ENCODE measurements around the gene DLG2. TPM values are rescaled to one million over a fixed set of nuclear protein-coding genes. Genes with fewer than 3 reads are reported as not detected.

The DLG2 gene
- total and polyA plus RNA-seq, 2 donors (not counting 3 experiments of a cell fraction or from before 2014, with no cell fraction given): 0.15 to 1.1 TPM

GRCh38 chr11:83472806-83473205, 2154.3 kb downstream of the DLG2 start:
- ChIA-PET CTCF (no interaction called here), POLR2A (no interaction called here)
- Histone ChIP-seq H3K9me1 (replicated peaks; ENCODE audit: control insufficient read depth, extremely low read depth, insufficient read depth, low read length) (no peaks in the 10 kb centered on the region), H3K9ac (replicated peaks; ENCODE audit: extremely low read depth, insufficient read depth, low read length) (no peak overlapping the region), H2AFZ (ENCODE audit: low read depth, low read length) (no peak overlapping the region), H3K4me1 (ENCODE audit: control insufficient read depth, extremely low read depth, insufficient read depth, low read length) (no peaks in the 10 kb centered on the region), H4K20me1 (replicated peaks; ENCODE audit: control insufficient read depth, extremely low read depth, insufficient read depth, low read length) (no peaks in the 10 kb centered on the region), H3K4me2 (ENCODE audit: insufficient read depth, low read length) (no peak overlapping the region), H3K9me3 (replicated peaks; ENCODE audit: control insufficient read depth, insufficient read depth, low read length) (no peaks in the 10 kb centered on the region), H3K27ac (ENCODE audit: insufficient read depth, low read depth, low read length) (no peak overlapping the region), H3K4me3 (replicated peaks in 1 of 3; ENCODE audit: insufficient read depth in 1 of 3, low read depth in 1 of 3, low read length in 3 of 3) (no peak overlapping the region), H3K36me3 (ENCODE audit: control insufficient read depth in 2 of 2, extremely low read depth in 1 of 2, insufficient read depth in 2 of 2, low read length in 2 of 2) (no peaks in the 10 kb centered on the region), H3K79me2 (ENCODE audit: control insufficient read depth, insufficient read depth, low read length) (no peaks in the 10 kb centered on the region), H3K27me3 (ENCODE audit: control insufficient read depth in 2 of 2, insufficient read depth in 2 of 2, low read length in 2 of 2) (no peaks in the 10 kb centered on the region)
- intact Hi-C loops (cut with micrococcal nuclease): no loop called here
- dilution Hi-C loops (cut with MboI; ENCODE audit: extremely low pct_ligation_motif_present, low sequenced_read_pairs): no loop called here
- no TSS peak for BruUV-seq (replicated peaks)
- no peak for TF ChIP-seq POLR2A (IDR thresholded peaks at IDR 0.05; ENCODE audit: low read depth, low read length)
- TF ChIP-seq POLR2AphosphoS5 (IDR thresholded peaks at IDR 0.05; ENCODE audit: insufficient read depth, low read depth, low read length): no peak
- no peak for TF ChIP-seq MYC (IDR thresholded peaks at IDR 0.05; ENCODE audit: low read depth, low read length)
- TF ChIP-seq MAX (IDR thresholded peaks at IDR 0.05; ENCODE audit: insufficient read depth, insufficient read length): no peak
- TF ChIP-seq JUN (IDR thresholded peaks at IDR 0.05; ENCODE audit: borderline replicate concordance, insufficient read depth, insufficient read length, low read depth): no peak
- TF ChIP-seq FOS (IDR thresholded peaks at IDR 0.05; ENCODE audit: borderline replicate concordance, insufficient read depth, low read length): no peak
- TF ChIP-seq EZH2 (IDR thresholded peaks at IDR 0.05; ENCODE audit: borderline replicate concordance, low read depth, low read length, severe bottlenecking): no peak
- no peak for TF ChIP-seq CTCF (IDR thresholded peaks at IDR 0.05; ENCODE audit: extremely low read depth in 1 of 2, insufficient read depth in 1 of 2, low read depth in 1 of 2, low read length in 2 of 2)
- TF ChIP-seq GATA2 (IDR thresholded peaks at IDR 0.05; ENCODE audit: insufficient read depth, insufficient read length, low read depth, low read length): no peak
- no peak for DNase-seq (ENCODE audit: low read depth, low spot score)
- no peak for FAIRE-seq
